ENCODE measurements around the gene MAD1L1. TPM values are rescaled to one million over a fixed set of nuclear protein-coding genes. Genes with fewer than 3 reads are reported as not detected.
"Not testable (repeated sequence)": the region's sequence is repeated elsewhere in the genome, so short reads cannot be mapped to it uniquely, and the experiment has no call there.

MAD1L1 gene
- total RNA-seq, 2 experiments from 2014 or later = 40.0 to 44.7 TPM

DNA sequence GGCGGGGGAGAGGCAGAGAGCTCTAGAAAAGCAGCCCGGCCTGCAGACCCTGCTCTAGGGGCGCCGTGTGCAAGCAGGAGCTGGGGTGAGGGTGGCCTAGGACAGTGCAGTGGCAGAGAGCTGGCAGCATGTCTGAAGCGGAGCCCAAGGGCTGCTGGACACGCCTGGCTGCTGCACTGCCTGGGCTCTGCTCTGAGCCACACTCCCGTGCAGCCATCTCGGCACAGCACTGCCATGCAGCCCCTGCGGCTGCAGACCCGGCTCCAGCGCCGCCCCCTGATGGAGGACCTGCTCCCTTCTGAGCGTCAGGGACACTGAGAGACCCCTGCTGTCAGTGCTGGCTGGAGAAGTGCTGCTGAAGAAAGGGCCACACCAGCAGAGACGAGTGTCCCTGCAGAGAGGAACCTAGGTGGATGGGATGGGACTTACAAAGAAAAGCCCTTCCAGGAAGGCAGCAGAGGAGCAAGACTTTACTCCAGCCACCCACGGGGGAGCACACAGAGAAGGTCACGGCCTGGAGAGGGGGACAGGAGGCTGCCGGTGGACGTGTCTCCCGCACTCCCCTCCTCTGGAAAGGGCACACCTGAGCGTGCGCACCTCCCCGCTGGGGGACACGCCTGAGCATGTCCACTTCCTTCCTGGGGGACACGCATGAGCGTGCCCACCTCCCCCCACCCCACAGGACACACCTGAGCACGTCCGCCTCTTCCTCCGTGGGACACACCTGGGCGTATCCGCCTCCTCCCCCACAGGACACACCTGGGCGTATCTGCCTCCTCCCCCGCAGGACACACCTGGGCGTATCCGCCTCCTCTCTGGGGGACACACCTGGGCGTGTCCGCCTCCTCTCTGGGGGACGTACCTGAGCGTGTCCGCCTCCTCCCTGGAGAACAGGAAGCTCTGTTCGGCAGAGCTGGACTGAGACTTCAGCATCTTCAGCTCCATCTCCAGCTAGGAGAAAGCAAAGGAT lies 252.9 kb downstream of the MAD1L1 start:
- TF ChIP-seq, protein P1, sequence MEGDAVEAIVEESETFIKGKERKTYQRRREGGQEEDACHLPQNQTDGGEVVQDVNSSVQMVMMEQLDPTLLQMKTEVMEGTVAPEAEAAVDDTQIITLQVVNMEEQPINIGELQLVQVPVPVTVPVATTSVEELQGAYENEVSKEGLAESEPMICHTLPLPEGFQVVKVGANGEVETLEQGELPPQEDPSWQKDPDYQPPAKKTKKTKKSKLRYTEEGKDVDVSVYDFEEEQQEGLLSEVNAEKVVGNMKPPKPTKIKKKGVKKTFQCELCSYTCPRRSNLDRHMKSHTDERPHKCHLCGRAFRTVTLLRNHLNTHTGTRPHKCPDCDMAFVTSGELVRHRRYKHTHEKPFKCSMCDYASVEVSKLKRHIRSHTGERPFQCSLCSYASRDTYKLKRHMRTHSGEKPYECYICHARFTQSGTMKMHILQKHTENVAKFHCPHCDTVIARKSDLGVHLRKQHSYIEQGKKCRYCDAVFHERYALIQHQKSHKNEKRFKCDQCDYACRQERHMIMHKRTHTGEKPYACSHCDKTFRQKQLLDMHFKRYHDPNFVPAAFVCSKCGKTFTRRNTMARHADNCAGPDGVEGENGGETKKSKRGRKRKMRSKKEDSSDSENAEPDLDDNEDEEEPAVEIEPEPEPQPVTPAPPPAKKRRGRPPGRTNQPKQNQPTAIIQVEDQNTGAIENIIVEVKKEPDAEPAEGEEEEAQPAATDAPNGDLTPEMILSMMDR (IDR thresholded peaks at IDR 0.05) = no peak
- Mint-ChIP-seq H3K36me3 (ENCODE audit: low read depth) (peaks cover 10% of the 10 kb centered on the region), H3K4me1 (ENCODE audit: low read depth) (no peaks in the 10 kb centered on the region), H3K4me3 (no peak overlapping the region), H3K9me3 (no peaks in the 10 kb centered on the region), H3K27ac (no peak overlapping the region), H3K27me3 (no peaks in the 10 kb centered on the region)
- CTCF ChIA-PET = no interaction called here
- POLR2A ChIA-PET = interaction anchor here (1.0 kb wide), 1 partner anchor 18 kb away, joined by 3 read pairs; no protein-coding TSS in a partner anchor
- intact Hi-C loops (cut with micrococcal nuclease) = no loop called here
- no peak for ATAC-seq
- no peak for DNase-seq

DNA sequence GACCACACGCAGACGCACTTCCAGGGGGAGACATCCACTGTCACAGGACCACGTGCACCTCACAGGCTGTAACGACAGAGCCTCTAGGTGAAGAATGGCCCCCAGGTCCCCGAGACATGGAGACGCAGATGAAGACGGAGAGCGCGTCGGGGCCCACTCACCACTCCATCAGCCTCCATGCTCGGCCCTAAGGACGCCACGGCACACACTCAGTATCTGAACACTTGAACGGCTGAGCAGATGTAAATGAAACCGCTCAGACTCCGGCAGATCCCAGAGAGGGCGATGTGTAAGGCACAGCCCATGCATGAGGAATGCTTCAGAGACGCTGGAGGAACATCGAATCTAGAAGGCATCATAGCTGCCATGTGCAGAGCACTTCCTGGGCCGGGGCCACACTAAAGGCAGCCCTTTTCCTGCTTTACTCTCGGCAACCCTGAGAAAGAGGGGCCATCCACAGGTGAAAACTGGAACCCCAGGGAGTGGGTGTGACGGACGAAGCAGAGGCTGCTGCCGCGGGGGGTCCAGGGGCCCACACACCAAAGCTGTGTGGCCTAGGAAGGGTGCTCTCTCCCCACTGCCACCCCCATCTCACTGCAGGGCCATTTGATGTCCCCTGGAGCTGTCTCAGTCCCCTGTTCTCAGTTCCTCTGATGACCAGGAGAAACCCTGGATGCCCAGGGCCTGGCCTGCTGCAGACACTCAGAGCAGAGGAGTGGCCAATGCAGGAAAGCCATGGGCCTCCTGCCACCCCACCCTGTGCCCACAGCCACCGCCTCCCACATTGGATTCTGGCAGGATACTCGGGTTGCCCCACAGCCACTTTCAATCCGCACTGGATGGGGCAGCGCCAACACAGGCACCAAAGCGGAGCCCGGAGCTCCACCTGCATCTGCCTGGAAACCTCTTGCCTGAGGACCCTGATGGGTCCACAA lies 253.8 kb downstream of the MAD1L1 start:
- ChIA-PET CTCF (no interaction called here), POLR2A (interaction anchor here (1.0 kb wide), 1 partner anchor 17 kb away, joined by 3 read pairs; no protein-coding TSS in a partner anchor)
- Mint-ChIP-seq H3K4me1 (ENCODE audit: low read depth) (peaks cover 5% of the 10 kb centered on the region), H3K4me3 (no peak overlapping the region), H3K27me3 (no peaks in the 10 kb centered on the region), H3K27ac (no peak overlapping the region), H3K36me3 (ENCODE audit: low read depth) (peaks cover 10% of the 10 kb centered on the region), H3K9me3 (no peaks in the 10 kb centered on the region)
- intact Hi-C loops (cut with micrococcal nuclease) = no loop called here
- TF ChIP-seq, protein P1 (IDR thresholded peaks at IDR 0.05) = no peak
- ATAC-seq (no peak), DNase-seq (no peak)

DNA sequence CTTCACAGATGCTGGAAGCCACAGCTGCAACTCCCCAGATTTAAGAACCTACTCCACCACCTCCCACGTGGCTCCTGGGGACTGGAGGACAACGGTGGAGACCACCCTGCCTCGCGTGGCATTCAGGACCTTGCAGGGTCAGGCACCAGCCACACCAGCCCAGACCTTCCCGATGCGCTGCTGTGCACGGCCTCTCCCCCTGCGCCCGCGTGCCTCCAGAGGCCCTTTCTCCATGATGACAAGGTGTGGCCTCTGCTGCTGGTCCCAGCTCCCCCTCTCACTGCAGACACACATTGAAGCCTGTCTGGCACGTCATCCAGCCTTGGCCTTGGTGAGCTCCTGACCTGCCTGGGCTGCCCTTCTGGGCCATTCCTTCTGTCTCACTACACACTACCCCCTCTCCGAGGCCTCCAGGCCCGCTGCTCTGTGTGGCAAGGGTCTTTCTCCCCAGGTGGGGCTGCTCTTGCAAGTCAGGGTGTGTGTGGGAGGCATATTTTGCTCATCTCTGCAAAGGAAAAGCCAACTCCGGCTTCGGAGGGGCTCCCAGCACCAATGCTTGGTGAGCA lies 254.8 kb downstream of the MAD1L1 start:
- Mint-ChIP-seq H3K27me3 (no peaks in the 10 kb centered on the region), H3K27ac (no peak overlapping the region), H3K4me3 (no peak overlapping the region), H3K36me3 (ENCODE audit: low read depth) (peaks cover 10% of the 10 kb centered on the region), H3K9me3 (no peaks in the 10 kb centered on the region), H3K4me1 (ENCODE audit: low read depth) (peaks cover 5% of the 10 kb centered on the region)
- no peak for DNase-seq
- TF ChIP-seq, protein P1 (IDR thresholded peaks at IDR 0.05) = no peak
- no peak for ATAC-seq
- POLR2A ChIA-PET = no interaction called here
- intact Hi-C loops (cut with micrococcal nuclease) = no loop called here
- CTCF ChIA-PET = no interaction called here

DNA sequence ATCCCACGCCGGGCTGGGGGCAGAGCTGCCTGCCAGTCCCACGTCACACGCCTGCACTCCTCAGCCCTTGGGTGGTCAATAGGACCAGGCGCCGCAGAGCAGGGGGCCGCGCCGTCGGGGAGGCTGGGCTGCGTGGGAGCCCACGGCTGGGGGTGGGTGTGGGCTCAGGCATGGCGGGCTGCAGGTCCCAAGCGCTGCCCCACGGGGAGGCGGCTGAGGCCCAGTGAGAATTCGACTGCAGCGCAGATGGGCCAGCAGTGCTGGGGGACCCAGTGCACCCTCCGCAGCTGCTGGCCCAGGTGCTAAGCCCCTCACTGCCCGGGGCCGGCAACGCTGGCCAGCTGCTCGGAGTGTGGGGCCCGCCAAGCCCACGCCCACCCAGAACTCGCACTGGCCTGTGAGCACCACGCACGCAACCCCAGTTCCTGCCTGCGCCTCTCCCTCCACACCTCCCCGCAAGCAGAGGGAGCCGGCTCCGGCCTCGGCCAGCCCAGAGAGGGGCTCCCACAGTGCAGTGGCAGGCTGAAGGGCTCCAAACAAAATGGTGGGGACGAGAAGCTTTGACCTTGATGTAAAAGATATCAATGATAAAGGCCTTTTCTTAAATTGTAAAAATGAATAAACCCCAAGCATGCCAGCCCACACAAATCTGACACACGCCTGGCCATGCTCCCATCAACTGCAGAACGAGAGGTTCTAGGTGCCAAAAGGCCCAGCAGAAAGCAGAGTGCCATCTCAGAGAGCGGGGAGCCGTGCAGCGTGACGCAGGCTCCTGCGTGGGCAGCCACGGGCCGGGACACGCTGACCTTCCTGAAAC lies 255.5 kb downstream of the MAD1L1 start:
- Mint-ChIP-seq H3K27me3 (no peaks in the 10 kb centered on the region), H3K4me3 (no peak overlapping the region), H3K9me3 (no peaks in the 10 kb centered on the region), H3K27ac (no peak overlapping the region), H3K4me1 (ENCODE audit: low read depth) (peaks cover 5% of the 10 kb centered on the region), H3K36me3 (ENCODE audit: low read depth) (peaks cover 10% of the 10 kb centered on the region)
- TF ChIP-seq, protein P1 (IDR thresholded peaks at IDR 0.05) = no peak
- ChIA-PET CTCF (no interaction called here), POLR2A (no interaction called here)
- ATAC-seq (no peak), DNase-seq (no peak)
- intact Hi-C loops (cut with micrococcal nuclease) = no loop called here

DNA sequence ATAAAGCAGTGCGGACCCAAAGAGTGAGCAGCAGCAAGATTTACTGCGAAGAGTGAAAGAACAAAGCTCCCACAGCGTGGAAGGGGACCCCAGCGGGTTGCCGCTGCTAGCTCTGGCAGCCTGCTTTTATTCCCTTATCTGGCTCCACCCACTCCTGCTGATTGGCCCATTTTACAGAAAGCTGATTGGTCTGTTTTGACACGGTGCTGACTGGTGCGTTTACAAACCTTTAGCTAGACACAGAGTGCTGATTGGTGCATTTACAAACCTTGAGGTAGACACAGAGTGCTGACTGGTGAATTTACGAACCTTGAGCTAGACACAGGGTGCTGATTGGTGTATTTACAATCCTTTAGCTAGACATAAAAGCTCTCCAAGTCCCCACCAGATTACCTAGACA lies 256.2 kb downstream of the MAD1L1 start:
- DNase-seq; ATAC-seq; H3K27ac Mint-ChIP-seq; CTCF ChIA-PET; POLR2A ChIA-PET; H3K4me1 Mint-ChIP-seq (ENCODE audit: low read depth); H3K27me3 Mint-ChIP-seq; H3K4me3 Mint-ChIP-seq; intact Hi-C loops (cut with micrococcal nuclease); H3K9me3 Mint-ChIP-seq: not testable (repeated sequence)
- H3K36me3 Mint-ChIP-seq (ENCODE audit: low read depth) = peaks cover 10% of the 10 kb centered on the region

Measured in activated CD8-positive, alpha-beta T cell treated with anti-CD3 and anti-CD28 coated beads for 36 hours (primary cell).